ENCODE measurements around the gene DGKZ.

Gene DGKZ

DNA sequence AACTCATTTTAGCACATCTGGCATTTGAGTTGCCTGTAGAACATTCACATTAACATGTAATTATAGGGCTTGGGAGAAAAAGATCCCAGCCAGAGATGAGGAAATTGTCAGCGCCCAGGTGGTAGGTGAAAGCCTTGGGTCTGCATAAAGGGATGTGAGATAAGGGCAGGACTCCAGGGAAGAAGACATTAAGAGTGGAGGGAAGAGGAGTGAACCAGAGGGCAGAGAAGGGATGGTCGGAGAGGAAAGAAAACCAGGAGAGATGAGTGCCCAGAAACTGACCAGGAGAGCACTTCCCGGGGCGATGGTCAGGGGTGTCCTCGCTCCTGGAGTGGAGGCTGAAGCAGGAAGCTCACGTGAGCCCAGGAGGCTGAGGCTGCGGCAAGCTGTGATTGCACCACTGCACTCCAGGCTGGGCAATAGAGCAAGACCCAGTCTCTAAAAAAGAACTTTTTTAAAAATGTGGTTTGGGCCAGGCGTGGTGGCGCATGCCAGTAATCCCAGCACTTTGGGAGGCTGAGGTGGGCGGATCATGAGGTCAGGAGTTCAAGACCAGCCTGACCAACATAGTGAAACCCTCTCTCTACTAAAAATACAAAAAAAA lies 20.3 kb upstream of the DGKZ start:
- FAIRE-seq: no peak

DNA sequence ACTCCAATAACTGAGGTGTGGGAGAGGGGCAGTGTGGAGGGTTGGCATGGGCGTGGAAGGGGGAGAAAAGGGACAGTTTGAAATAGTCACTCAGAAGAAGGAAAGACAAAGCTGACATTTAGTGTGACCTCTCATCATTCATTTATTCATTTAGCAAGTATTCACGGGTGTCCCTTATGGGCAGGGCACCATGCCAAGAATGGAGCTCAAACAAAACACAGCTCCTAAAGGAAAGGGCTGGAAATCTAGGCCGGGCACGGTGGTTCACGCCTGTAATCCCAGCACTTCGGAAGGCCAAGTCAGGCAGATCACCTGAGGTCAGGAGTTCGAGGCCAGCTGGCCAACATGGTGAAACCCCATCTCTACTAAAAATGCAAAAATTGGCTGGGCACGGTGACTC lies 19.4 kb upstream of the DGKZ start:
- FAIRE-seq: no peak

DNA sequence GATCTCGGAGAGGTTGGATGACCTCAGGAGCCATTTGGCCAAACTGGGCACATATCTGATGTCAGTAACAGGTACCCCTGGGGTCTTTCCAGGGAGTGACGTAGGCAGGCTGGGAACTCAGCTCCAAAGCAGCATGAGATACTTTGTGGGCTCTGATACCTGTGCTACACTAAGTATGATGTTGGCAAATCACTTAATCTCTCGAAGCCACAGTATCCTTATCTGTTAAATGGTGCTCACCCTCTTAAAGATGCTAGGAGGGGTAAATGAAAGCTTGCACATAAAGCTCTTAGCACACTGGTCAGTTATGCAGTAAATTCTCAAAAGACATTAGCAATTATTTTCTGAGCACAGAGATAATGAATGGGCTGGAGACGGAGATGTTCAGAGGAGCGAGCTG lies 17.1 kb upstream of the DGKZ start:
- FAIRE-seq: no peak

DNA sequence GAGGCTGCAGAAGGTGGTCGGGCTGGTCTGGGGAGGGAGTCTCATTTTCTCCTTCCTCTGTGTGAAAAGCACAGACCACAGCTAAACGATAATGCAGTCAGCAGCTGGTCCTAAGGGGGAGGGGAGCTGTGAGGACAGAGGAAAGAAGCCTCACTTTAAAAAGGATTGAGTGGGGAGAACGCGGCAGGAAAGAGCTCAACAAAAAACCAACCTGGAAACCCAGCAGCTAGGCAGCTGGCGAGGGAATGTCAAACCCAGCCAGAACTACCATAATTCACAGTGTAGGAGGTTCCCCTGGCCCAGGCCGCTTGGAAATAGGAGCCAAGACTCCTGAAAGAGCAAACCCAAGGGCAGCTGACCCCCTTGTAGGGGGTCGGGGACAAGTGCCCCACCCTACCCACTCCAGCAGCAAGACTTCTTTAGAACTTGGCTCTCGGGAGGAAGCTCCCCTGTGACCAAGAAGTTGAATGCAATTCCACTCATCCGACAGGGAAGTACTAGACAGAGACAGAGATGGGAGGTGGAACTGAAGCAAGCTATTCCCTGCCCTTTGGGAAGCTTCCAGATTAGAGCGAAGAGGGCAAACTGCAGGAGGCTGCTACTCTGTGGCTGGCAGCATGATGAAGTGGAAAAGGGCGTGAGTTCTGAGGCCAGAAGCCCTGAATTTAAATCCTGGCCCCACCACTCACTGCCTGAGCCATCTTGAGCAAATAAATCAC lies 16.5 kb upstream of the DGKZ start:
- FAIRE-seq: no peak

DNA sequence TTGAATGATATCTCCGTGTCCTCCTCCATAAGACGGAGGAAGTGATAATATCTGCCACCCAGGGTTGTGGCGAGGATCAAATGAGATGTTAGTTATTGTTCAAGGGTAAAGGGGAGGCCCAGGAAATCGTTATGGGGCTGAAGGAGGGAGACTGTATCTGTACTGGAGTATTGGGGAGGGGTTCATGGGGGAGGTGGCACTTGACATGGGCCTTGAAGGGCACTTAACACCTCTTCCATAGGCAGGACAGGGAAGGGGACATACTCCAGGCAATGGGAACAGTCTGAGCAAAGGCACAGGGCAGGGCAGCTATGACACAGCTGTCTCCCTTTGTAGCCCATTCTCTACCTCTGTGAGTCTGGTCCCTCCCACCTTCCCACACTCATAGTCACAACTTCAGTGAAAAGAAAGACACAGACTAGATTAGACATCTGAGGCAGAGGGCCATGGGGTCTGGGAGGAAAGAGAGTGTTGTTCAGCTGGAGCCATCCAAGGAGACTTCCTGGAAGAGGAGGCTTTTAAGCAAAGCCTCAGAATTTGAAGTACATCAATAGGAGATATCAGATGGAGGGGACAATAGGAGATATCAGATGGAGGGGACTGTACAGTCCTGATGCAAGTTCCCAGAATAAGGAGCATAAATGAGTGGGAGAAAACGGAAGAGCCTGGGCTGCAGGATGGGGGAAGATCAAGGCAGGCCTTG lies 15.8 kb upstream of the DGKZ start:
- FAIRE-seq: no peak

DNA sequence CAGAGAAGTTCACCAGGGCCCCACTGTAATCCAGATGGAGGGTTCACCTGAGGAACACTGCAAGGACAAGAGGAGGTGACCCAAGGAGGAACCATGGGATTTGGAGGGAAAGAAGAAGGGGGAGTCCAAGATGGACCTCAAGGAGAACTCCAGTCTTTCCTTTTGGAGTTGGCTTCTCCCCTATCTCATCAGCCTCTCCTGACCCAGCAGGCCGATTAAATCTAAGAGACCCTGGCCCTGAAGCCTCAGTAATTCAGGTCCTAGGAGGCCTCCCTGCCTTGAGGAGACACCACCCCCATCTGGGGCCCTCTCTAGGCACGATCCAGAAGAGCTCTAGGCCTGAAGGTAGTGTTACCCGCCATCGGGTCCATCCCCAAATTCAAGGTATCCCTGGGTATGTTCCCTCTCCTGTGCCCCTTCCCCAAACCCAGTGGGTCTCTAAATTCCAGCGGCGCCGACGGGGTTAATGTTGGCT lies 15.1 kb upstream of the DGKZ start:
- FAIRE-seq: no peak

DNA sequence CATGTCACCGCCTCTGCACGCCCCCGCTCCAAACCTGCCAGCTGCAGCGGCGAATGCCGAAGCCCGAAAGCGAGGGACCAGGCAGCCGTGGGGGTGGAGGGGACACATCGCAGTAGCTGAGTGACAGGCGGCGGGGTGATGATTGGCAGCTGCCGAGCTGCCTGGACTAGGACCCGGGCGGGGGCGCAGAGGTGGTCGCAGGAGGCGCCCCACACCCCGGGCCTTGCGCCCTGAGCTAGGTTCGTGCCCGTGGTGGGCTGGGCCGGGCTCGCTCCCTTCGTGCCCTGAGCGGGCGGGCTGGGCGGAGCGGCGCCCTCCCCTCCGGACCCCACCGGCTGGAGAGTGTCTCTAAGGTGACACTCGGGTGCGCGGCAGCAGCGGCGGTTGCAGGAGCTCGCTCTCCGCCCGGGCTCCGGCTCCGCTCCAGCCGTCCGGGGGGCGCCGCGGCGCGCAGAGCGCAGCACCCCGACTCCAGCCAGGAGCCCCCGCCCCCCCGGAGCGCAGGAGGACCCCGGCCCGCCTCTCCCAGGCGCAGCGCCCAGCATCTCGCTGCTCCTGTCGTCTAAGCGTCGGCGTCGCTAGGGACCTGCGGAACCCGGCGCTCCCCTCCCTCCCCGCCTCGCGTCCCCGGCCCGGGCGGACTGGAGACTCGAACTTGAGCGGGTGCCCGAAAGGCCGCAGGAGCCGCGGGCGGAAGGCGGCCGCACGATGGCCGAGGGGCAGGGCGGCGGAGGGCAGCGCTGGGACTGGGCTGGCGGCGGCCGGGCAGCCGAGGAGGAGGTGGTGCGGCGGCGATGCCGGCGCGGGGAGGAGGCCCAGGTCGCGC lies 14.5 kb upstream of the DGKZ start:
- FAIRE-seq: no peak

DNA sequence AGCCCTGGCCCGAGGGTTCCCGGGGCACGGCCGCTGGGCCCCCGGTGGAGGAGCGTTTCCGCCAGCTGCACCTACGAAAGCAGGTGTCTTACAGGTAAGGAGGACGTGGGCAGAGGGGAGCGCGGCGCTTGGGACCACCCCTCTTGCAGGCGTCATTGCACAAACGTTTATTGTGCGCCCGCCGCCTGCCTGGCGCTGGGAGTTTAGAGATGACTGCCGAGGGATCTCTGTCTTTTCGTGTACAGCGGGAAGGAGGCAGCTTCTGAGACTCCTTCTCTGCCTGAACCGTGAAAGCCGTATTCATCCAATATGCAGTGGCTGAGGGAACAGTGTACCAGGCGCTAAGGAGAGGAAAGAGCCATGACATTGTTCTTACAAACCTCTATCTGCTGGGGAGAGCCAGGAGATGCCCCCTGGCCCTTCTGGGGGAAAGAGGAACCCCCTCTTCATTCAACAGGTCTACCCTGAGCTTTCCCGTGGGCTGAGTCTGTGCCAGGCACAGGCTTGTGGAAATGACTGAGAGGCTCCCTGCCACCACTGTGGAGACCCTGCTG lies 13.8 kb upstream of the DGKZ start:
- FAIRE-seq: no peak

DNA sequence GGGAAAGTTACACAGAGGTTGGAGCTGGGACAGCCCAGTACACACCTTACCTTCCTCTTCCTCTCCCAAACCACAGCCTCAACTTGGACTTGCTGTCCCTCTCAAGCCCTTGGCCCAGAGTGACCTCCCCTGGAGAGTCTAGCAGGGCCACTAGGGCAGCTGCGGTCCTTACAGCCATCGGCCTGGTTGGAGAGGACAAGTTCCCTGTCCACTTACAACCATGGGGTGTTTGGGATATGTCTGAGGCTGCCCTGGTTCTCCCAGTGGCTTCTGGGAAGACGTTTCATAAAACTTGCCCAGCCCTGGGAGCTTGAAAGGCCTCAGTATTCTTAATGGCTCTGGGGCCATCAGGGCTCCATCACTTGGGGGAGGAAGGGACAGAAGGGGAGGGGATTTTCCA lies 13.1 kb upstream of the DGKZ start:
- no peak for FAIRE-seq

DNA sequence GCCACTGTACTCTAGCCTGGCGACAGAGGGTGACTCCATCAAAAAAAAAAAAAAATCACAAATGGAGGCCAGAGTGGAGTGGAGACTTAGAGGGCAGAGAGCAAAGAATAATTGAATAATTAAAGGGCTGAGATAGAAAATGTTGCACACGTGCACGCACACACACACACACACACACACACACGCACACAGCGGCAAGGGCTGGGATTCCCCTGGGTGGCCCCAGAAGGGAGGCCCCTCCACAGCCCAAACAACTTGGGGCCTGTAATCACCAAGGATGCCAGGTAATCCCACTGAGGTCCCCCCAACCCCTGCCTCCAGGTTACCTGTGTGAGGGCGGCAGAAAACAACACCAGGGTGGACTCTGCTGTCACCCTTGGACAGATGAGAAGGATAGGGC lies 12.0 kb upstream of the DGKZ start:
- FAIRE-seq: no peak

DNA sequence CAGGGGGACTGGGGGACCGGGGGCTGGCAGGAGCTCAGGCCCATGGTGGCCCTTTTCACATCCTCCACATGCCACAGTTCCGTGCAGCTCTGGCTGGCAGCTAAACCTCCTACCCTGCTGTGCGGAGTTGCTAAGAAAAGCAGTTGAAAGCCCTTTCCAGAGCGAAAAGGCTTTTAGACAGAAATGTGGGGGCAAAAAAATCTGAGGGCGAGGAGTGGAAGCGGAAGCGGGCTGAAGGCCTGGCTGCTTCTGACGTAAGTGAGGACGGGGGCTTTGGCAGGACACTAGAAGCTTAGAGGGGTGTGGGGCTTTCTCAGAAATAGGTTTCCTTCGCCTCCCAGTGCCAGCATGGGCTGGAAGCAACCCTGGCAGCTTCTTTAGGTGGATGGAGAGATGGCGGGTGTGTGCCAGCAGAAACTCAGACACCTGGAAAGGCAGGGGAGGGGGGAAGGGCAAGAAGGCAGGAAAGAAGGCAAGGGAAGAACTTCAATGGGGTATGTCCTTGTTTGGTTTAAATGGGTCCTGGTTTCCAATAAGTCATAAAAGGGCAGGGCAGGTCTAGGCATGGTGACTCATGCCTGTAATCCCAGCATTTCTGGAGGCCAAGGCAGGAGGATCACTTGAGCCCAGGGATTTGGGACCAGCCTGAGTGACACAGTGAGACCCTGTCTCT lies 11.2 kb upstream of the DGKZ start:
- FAIRE-seq: no peak

DNA sequence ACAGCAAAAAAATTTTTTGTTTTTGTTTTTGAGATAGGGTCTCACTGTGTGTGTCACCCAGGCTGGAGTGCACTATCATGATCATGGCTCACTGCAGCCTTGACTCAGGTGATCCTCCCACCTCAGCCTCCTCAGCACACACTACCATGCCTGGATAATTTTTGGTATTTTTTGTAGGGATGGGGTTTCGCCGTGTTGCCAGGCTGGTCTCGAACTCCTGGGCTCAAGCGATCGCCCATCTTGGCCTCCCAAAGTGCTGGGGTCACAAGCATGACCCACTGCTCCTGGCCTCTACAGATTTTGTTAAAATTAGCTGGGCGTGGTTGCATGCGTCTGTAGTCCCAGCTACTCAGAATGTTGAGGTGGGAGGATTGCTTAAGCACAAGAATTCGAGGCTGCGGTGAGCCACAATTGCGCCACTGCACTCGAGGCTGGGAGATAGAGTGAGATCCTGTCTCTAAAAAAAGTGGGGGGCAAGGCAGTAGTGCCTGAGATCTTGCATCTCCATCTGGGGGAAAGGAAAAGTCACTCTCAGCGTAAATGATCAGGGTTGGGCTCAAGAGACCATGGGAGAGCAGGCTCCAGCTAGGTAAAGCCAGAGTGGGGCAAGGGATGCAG lies 10.6 kb upstream of the DGKZ start:
- FAIRE-seq: no peak

DNA sequence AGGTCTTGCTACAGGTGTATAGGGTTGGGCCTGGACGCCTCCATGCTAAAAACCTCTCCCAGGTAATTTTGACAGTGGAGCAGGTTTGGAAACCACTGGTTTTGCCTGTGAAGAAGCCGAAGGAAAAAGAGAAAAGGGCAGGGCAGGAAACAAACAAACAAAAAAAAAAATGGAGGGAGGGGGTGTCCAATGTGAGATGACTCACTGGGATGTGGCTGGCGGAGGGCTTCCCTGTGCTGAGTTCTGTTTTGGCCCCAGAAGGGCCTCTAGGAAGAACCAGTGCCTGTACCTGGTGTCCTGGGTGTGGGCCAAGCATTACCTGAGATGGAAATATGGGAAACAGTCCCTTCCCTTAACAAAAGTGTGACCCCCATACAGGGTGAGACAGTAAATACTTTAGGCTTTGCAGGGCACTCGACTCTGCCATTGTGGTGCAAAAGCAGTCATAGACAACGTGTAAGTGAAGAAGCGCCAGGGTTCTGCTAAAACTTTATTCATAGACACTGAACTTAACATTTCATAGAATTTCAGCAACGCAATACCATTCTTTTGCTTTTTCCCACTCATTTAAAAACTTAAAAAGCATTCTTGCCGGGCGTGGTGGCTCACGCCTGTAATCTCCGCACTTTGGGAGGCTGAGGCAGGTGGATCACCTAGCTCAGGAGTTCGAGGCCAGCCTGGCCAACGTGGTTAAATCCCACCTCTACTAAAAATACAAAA lies 9.5 kb upstream of the DGKZ start:
- no peak for FAIRE-seq

DNA sequence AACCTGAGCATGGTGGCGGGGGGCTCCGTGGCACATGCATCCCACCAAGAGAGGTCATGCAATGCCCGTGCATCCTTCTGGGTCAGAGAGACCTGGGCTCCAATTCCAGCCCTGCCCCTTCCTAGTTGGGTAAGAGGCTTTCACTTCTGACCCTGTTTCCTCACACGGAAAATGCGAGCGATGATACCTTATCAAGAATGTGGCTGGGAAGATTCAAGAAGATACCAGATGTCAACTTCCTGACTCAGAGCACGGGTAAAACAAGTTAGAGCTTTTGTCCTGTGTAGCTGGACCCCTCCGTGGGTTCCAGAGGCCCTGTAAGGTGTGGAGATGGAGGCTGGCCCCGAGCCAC lies 8.7 kb upstream of the DGKZ start:
- no peak for FAIRE-seq

DNA sequence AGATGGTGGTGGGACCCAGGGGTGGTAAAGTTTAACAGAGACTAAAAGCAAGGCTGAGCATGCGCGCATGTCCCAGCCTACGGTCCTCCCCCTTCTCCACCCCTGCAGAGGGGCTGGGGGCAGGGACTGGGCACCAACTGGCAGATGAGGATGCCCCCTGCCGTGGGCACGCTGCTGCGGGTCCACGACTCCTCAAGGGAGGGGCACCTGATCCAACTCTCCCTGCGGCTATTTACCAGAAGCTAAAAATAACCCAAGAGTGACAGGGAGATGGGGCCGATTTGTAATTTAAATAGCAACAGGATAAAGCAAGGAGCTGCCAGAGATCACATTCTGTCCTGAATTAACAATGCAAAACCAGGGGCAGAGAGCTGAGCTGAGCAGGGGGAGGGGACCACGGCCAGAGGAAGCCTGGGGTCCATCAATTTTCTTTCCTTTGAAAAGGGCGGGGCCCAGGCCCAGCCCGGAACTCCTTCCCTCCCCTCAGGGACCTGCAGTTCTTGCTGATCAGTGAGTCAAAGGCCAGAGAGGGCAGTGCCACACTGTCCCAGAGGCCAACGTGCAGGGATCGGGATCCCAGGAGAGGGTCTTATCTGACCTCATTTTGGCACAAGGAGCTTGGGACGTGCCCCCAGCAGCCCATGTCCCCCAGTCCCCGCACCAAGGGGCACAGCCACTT lies 8.1 kb upstream of the DGKZ start:
- no peak for FAIRE-seq

DNA sequence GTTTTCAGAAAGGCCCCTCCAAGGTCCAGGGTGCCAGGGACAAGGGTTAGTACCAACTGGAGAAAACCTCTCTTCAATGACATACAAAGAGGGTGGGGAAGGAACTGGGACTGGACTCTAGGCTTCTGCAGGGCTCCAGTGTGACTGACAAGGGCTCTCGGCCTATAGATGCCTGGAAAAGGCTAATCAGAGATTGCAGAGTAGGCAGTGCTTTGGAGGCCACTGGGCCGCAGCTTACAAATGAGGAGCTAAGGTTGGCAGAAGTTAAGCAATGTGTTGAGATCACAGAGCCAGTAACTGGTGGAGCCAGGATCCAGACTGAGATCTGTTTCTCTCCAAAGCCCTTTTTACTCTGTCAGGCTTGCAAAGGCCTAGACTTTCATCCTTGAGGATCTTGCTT lies 7.4 kb upstream of the DGKZ start:
- no peak for FAIRE-seq

DNA sequence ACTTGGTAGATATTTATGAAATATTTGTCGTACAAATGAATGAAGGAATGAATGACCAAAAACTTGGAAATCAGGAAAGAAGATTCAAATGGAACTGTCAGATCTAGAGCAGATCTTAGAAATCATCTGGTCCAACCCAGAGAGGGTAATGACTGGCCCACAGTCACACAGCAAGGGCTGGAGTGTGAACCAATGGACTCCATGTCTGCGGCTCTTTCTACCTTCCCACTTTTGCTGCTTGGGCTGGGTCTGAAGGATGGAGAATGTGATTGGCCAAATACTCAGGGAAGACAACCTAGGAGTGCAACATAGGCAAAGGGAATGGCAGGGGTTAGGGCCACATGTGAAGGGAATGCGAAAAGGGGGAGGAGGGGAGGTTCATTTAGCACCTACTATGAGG lies 5.8 kb upstream of the DGKZ start:
- FAIRE-seq: no peak

DNA sequence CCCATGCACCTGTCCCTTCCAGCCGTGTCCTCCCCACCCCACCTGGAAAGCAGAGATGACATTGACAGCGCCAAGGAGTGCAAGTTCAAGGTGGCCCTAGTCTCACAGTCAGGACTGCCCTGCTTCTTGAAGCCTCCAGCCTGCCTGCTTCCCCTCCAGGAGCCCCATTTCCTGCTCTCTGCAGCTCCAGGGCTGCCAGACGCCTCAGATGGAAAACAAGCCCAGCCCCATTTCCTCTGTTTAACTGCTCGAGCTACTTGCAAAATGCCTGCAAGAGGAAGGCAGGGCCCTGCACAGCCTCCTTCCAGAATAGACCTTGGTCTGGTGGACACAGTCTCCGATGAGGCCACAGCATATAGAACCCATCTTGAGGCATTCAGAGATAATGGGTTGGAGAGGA lies 5.0 kb upstream of the DGKZ start:
- FAIRE-seq: no peak

DNA sequence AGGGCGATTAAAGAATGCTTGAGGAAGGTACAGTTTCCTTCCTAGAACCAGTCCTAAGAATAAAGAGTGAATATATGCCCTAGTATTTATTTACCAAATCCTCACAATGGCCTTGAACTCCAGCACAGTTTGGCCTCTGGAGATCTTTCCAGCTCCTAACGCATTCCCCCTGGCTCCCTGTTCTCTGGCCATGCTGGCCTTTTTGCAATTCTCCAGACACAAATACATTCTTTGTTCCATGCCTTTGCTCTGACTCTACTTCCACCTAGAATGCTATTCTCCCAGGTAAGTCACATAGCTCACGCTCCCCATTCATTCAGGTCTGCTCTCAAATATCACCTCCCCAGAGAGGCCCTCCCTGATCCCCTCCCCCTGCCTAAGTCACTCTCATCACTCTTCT lies 3.7 kb upstream of the DGKZ start:
- no peak for FAIRE-seq

DNA sequence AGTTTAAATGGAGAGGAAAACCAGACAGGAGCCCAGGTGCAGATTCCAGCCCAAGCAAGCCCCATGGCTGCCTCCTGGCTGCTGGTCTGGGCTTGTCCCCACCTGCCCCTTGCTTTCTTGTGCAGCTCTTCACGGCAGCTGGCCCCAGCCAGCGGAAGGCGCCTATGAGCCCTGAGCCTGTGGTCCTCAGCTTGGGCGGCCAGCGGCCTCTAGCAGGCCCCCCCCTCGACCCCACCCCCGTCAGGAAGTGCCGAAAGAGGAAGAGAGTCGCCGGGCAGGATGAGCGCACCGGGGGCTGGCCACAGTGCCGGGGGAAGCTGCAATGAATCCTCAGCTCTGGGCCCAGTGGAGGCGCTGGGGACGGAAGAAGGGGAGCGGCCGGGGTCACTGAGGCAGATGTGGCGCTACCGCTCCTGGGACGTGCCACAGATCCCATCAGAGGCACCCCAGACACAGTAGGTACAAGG lies 2.1 kb upstream of the DGKZ start:
- no peak for FAIRE-seq
